Urinary bladder (tissue), 4 donors: ENCODE results near the gene OR2H1. TPM values are rescaled to one million over a fixed set of nuclear protein-coding genes. Genes with fewer than 3 reads are reported as not detected.
"Not testable (repeated sequence)": the region's sequence is repeated elsewhere in the genome, so short reads cannot be mapped to it uniquely, and the experiment has no call there.

Source experiments
- DNase-seq: peaks from one replicate; pipeline ENCODE4 v3.0.0-alpha.2; 2015; ENCODE audit errors: extremely low spot score
- H3K27ac ChIP-seq: one replicate; pipeline ENCODE4 v1.5.1; 2013; ENCODE audit warnings: low read depth, mild to moderate bottlenecking, moderate library complexity
- H3K36me3 ChIP-seq: one replicate; pipeline ENCODE4 v1.6.1; 2013; ENCODE audit warnings: mild to moderate bottlenecking, moderate library complexity; ENCODE audit not compliant: insufficient read depth
- H3K4me1 ChIP-seq: one replicate; pipeline ENCODE4 v1.6.1; 2013; ENCODE audit warnings: mild to moderate bottlenecking, moderate library complexity; ENCODE audit not compliant: insufficient read depth
- H3K4me3 ChIP-seq: one replicate; pipeline ENCODE4 v1.5.1; 2013; ENCODE audit warnings: low read depth, low read length
- WGBS: extraction: QIAGEN DNeasy Blood & Tissue Kit; methylation state at CpG from one replicate; pipeline ENCODE4 v1.1.7; 2013; 5-methylcytosine and 5-hydroxymethylcytosine counted together
- polyA plus RNA-seq: library from polyadenylated mRNA; stranded (reverse); fragments of 200-250 nt; gene quantifications from one replicate; pipeline ENCODE4 v1.2.3, GENCODE V29; 2013
- total RNA-seq: library from RNA; depleted of rRNA; stranded (reverse); fragments of >200 nt; gene quantifications from one replicate; pipeline ENCODE4 v1.2.3, GENCODE V29; 2014
- donor health status: healthy with polysubstance abuse.
- donor health status: healthy.

Gene OR2H1
- total RNA-seq (not detected), polyA plus RNA-seq (not detected)

DNA sequence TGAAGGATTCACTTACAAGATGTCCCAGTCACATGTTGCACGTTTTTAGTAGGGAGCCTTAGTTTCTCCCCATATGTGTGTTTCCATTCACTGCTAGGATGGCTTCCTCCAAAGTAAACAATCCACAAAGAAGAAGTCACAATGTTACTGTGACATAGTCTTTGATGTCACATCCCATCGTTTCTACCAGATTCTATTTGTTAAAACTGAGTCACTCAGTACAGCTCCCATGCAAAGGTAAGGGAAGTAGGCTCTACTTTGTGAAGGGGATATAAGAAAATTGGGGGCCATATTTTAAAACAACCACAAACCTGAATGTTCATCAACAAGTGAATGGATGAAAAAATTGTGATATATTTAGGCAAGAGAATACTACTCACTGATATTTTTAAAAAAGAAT, at the start of gene OR2H1, which contains the start of gene OR11A1:
Gene OR2H1, plus strand, starts transcription at position 185 of the 400 bp plus-strand sequence. CDS start 4,615 bp downstream, outside the sequence.
Gene OR11A1, minus strand, starts transcription at position 101 of the 400 bp plus-strand sequence. CDS start 29,430 bp downstream, outside the sequence.
- no peak for DNase-seq
- WGBS = 59% methylated on average over 2 of the region's 2 CpGs
- Histone ChIP-seq H3K4me1 (no peaks in the 10 kb centered on the region), H3K4me3 (no peak within 1 kb of the TSS), H3K27ac (no peak within 1 kb of the TSS), H3K36me3 (no peaks in the 10 kb centered on the region)

DNA sequence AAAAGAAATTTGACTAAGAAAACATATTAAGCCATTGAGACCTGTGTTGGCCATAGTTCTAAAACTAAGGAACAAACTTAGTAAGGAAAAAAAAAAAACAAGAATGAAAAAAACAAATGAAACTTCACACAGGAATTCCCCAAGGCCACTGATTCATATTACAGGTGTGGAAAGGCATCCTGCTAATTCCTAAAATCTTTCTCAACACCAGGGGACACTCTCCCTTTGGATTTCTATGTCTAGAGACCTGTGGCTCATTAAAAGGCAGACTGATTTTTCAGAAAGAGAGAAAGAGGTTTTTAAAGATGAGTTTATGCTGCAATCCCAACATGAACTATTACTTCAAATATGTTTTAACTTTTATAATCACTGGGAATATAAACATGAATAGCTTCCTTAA, 42.4 kb upstream of the OR2H1 start, which contains the start of gene OR12D1:
Gene OR12D1, plus strand, starts transcription at position 341 of the 400 bp plus-strand sequence.
- H3K27ac ChIP-seq = no peak within 1 kb of the TSS
- DNase-seq = no peak
- H3K36me3 ChIP-seq = no peaks in the 10 kb centered on the region
- H3K4me1 ChIP-seq = no peaks in the 10 kb centered on the region
- H3K4me3 ChIP-seq = no peak within 1 kb of the TSS

DNA sequence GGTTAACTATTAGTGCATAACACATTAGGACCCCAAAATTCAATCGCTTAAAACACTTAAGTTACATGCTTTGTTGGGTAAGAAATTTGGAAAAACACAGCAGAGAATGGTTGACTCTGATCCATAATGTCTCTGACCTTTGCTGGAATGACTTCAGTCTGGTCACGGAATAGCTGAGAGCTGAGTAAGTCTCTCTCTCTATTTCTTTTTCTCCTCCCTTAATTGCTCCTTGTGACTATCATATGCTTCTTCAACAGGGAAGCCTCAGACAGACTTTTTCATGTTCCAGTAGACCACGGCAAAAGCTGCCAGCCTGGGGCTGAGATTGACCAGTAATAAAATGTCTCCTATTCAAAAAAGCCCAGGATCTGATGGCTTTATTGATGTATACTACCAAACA, 37.4 kb upstream of the OR2H1 start:
- DNase-seq = no peak
- H3K27ac ChIP-seq = no peak overlapping the region
- no peaks in the 10 kb centered on the region for H3K36me3 ChIP-seq
- no peaks in the 10 kb centered on the region for H3K4me1 ChIP-seq
- H3K4me3 ChIP-seq = no peak overlapping the region
- WGBS = 60% methylated on average over 3 of the region's 3 CpGs

DNA sequence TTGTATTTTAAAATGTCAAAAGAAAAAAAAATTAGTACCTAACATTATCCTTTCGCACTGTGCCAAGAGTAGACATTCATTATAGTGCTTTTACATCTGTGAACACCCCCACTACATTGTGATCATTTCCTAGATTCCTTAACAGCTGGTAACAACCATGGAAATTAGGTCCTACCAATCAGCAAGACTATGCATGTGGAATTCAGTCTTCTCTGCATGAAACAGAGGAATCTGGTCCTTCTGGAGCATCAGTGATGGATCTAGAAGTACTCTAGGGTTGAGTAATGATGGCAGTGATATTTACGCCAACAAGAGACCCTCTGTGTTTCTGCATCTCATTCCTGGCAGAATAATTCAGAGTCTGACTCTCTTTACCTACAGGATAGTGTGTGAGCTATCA, 32.8 kb upstream of the OR2H1 start:
- H3K27ac ChIP-seq = no peak overlapping the region
- 91% methylated on average over 2 of the region's 2 CpGs for WGBS
- H3K36me3 ChIP-seq = no peaks in the 10 kb centered on the region
- H3K4me3 ChIP-seq = no peak overlapping the region
- no peaks in the 10 kb centered on the region for H3K4me1 ChIP-seq
- no peak for DNase-seq

DNA sequence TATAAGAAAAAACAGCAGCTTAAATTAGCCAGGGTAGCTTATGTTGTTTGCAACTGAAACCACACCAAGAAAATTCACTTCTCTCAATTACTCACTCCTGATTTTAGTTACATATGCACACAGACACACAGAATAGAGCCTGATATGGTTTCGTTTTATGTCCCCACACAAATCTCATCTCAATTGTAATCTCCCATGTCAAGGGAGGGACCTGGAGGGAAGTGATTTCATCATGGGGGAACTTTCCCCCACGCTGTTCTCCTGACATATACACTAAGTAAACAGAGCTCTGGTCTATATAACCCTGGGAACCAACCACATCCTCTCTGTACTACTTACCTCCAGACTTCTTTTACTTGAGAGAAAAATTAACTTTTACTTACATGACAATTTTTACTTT, 32.4 kb upstream of the OR2H1 start:
- Histone ChIP-seq H3K4me1 (no peaks in the 10 kb centered on the region), H3K27ac (no peak overlapping the region), H3K36me3 (no peaks in the 10 kb centered on the region), H3K4me3 (no peak overlapping the region)
- 29% methylated on average over 2 of the region's 2 CpGs for WGBS
- DNase-seq = no peak

DNA sequence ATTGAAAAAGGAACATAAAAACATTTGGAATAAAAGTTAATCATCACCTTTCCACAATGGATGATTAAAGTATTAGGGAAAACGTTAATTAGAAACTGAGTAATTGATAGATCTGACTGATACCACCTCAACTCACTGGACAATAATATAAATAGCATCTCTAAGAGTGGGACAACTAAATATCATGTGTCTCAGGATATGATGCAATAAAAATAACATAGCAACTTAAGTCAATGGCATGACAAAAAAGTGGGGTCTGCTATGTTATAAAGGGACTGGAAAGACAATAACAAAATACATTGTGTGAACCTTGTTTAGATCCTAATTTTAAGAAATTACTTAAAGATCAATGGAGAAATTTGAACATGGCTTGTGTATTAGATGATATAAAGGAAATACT, 31.9 kb upstream of the OR2H1 start:
- no peak overlapping the region for H3K4me3 ChIP-seq
- no peaks in the 10 kb centered on the region for H3K4me1 ChIP-seq
- DNase-seq = no peak
- no peaks in the 10 kb centered on the region for H3K36me3 ChIP-seq
- H3K27ac ChIP-seq = no peak overlapping the region
- 48% methylated on average over 1 of the region's 1 CpG for WGBS

DNA sequence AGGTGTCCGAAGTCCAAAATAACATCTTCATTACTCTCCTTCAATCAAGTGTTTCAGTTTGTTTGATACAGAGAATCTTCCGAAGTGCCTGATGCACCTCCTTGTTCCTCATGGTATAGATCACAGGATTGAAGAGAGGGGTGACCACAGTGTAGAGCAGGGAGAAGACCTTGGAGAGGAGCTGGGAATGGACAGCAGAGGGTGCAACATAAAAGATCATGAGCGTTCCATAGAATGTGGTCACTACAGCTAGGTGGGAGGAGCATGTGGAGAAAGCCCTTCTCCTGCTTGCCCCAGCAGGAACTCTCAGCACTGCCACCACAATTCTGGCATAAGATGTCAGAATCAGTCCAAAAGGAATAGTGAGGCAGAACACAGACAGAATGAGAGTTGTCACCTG, 30.3 kb upstream of the OR2H1 start:
- Histone ChIP-seq H3K4me3 (no peak overlapping the region), H3K27ac (no peak overlapping the region), H3K4me1 (no peaks in the 10 kb centered on the region), H3K36me3 (no peaks in the 10 kb centered on the region)
- DNase-seq = no peak
- 79% methylated on average over 3 of the region's 3 CpGs for WGBS

DNA sequence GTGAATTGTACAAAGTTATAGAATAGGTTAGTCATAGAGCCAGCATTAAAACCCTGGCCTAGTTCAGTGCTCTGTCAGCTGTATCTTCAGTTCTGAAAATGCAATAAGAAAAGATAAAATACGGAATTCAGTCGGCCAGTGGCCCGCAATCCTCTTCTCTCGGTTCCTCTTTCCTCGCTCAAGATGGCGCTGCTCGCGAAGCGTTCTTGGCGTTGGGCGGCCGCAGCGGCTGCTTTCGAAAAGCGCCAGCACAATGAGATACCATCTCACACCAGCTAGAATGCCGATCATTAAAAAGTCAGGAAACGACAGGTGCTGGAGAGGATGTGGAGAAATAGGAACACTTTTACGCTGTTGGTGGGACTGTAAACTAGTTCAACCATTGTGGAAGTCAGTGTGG, 20.2 kb upstream of the OR2H1 start:
- not testable (repeated sequence) for H3K4me1 ChIP-seq

DNA sequence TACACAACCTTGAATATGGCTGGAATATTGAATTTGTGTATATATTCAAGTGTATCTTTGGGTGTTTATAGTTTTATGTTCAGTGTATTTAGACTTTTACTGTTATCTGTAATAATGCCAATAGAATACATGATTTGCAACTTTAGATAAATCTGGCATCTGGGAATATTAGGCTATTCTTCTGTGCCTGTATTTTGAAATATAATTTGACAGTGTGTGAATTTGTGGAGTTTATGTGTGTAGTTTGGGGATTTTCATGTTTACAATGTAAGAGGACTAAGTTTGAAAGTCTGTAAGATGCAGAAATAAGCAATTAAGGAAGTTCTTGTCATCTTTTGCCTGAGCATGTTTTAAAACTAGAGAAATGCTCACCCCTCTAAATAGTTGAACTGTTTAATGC, 17.9 kb upstream of the OR2H1 start, which contains the start of gene OR10C1:
Gene OR10C1, plus strand, starts transcription at position 301 of the 400 bp plus-strand sequence. CDS start 710 bp downstream, outside the sequence.
- no peak within 1 kb of the TSS for H3K27ac ChIP-seq
- H3K4me3 ChIP-seq = no peak within 1 kb of the TSS
- H3K4me1 ChIP-seq = no peaks in the 10 kb centered on the region
- no peaks in the 10 kb centered on the region for H3K36me3 ChIP-seq
- DNase-seq = no peak

More for the DNA sequence above, 20.2 kb upstream of the OR2H1 start:
- H3K4me3 ChIP-seq, DNase-seq, H3K27ac ChIP-seq, H3K36me3 ChIP-seq: not testable (repeated sequence)
- WGBS = 74% methylated on average over 18 of the region's 18 CpGs

DNA sequence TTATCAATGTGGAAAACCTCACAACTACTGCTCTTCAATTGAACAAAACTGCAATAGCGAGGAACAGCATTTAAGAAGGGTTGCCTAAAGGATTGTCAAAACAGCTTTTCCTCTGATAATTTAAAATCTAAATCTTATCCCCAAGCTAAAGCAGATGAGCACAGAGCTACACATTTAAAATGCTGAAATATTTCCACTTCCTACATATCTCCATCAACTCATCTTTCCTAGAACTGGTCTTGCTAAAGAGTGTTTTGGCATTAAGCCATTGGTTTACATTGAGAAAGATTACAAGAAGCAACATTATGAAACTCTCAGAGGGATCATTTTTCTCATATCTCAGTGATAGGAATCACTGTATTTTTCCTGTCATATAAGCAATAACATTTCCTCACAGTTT, 14.2 kb upstream of the OR2H1 start:
- H3K4me1 ChIP-seq = no peaks in the 10 kb centered on the region
- no peak overlapping the region for H3K27ac ChIP-seq
- H3K36me3 ChIP-seq = no peaks in the 10 kb centered on the region
- 61% methylated on average over 1 of the region's 1 CpG for WGBS
- DNase-seq = no peak
- H3K4me3 ChIP-seq = no peak overlapping the region

DNA sequence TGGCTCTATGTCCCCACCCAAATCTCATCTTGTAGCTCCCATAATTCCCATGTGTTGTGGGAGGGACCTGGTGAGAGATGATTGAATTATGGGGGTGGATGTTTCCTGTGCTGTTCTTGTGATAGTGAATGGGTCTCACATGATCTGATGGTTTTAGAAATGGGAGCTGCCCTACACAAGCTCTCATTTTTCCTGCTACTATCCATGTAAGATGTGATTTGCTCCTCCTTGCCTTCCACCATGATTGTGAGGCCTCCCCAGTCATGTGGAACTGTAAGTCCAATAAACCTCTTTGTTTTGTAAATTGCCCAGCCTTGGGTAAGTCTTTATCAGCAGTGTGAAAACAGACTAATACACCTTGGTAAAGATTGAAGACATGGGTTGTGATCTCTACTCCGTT, 12.9 kb upstream of the OR2H1 start:
- not testable (repeated sequence) for H3K36me3 ChIP-seq, H3K4me1 ChIP-seq, H3K4me3 ChIP-seq, DNase-seq, H3K27ac ChIP-seq
- 75% methylated on average over 1 of the region's 1 CpG for WGBS

DNA sequence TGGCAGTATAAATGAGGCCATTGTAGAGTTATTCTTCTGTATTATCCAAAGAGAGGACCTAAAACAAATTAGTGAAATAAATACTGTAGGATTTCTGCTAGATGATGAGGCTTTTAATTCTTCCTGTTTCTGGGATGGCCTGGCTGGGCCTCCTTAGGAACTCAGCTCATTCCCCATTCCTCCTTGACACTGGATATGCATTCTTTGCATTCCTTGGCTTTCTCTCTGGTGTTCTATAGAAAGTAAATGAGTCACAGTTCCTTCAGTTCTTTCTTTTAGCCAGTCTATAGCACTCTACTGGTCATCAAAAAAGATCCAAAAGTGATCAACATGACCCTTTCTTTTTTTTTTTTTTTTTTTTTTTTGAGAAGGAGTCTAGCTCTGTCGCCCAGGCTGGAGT, 9.3 kb upstream of the OR2H1 start:
- no peak for DNase-seq
- WGBS = 80% methylated on average over 1 of the region's 1 CpG
- Histone ChIP-seq H3K27ac (no peak overlapping the region), H3K4me1 (no peaks in the 10 kb centered on the region), H3K36me3 (no peaks in the 10 kb centered on the region), H3K4me3 (no peak overlapping the region)

DNA sequence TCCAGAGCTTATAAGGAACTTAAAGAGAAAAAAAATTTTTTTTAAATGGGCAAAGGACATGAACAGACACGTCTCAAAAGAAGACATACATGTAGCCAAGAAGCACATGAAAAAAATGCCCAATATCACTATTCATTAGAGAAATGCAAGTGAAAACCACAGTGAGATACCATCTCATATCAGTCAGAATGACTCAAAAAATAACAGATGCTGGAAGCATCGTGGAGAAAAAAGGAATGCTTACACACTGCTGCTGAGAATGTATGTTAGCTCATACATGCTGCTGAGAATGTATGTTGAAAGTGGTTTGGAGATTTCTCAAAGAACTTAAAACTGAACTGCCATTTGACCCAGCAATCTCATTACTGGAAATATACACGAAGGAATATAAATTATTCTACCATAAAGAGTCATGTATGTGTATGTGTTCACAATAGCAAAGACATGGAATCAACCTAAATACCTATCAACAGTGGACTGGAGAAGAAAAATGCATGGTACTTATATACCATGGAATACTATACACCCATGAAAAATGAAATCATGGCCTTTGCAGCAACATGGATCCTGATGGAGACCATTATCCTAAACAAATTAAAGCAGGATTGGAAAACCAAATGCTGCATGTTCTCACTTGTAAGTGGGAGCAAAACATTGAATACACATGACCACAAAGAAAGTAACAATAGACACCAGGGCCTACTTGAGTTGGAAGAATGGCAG, 5.3 kb upstream of the OR2H1 start:
- H3K36me3 ChIP-seq = no peaks in the 10 kb centered on the region
- WGBS = 74% methylated on average over 3 of the region's 3 CpGs
- no peak overlapping the region for H3K27ac ChIP-seq
- H3K4me1 ChIP-seq = no peaks in the 10 kb centered on the region
- no peak overlapping the region for H3K4me3 ChIP-seq
- no peak for DNase-seq

DNA sequence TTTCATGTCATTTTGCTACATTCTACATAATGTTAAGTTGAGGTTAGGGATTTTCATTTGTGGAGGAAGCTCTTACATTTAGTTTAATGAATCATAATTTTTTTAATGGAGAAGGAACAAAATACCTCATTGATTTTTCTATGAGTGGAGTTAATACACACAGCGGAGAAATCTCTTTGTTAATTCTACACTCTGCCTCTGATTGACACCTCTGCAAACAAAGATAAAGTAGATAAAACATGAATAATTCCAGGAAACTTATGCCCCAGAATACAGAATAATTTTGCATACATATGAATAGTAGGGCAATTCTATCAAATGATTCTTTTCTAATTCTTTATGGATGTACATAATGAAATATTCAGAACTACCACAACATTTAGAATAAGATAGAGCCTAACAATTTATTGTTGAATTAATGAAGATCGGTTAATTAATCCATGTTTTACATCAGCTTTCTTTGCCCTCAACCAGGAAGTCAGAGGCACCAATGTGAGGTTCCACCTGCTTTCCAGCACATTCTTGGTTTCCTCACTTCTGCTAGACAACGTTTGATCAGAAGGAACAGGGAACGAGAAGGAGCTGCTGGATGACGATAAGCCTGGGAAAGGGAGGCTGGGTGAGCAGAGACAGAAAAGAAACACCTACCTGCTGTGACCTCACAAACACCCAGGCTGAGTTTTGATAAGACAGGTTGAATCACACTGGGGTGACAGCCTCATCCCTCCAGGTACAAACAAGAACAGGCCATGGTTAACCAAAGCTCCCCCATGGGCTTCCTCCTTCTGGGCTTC, 4.3 kb downstream of the OR2H1 start:
- no peaks in the 10 kb centered on the region for H3K36me3 ChIP-seq
- no peak for DNase-seq
- H3K4me1 ChIP-seq = no peaks in the 10 kb centered on the region
- no peak overlapping the region for H3K4me3 ChIP-seq
- no peak overlapping the region for H3K27ac ChIP-seq
- WGBS = 84% methylated on average over 5 of the region's 5 CpGs
